22Rv1 (cell line): ENCODE results near the gene SYNE2.

Experiments
- ZFX ChIP-seq: fragments of 450-650 bp; IDR thresholded peaks from 2 replicates; pipeline ENCODE4 v1.6.1; 2017; ENCODE audit warnings: antibody characterized with exemption, borderline replicate concordance
- TF ChIP-seq, protein P1 (sequence below): fragments of 450-650 bp; IDR thresholded peaks from 2 replicates; pipeline ENCODE4 v1.5.1; 2017; ENCODE audit warnings: mild to moderate bottlenecking

DNA sequence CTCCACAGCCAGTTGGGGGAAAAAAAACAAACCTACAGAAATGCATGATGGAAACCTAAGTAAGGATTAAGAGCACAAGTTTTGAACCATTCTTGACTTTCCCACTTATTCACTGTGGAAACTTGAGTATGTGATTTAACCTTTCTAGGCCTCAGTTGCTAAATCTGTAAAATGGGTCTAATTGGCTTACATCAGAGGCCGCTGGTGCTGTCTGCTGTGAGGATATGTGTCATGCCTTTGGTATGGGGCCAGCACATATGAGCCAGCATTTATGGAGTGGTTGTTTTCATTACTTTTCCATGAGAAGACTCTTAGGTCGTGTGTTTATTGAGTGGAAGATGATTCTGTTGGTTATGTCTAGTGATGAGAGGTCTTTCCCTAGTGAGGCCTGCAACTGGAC, 339.0 kb downstream of the SYNE2 start:
- TF ChIP-seq, protein P1, sequence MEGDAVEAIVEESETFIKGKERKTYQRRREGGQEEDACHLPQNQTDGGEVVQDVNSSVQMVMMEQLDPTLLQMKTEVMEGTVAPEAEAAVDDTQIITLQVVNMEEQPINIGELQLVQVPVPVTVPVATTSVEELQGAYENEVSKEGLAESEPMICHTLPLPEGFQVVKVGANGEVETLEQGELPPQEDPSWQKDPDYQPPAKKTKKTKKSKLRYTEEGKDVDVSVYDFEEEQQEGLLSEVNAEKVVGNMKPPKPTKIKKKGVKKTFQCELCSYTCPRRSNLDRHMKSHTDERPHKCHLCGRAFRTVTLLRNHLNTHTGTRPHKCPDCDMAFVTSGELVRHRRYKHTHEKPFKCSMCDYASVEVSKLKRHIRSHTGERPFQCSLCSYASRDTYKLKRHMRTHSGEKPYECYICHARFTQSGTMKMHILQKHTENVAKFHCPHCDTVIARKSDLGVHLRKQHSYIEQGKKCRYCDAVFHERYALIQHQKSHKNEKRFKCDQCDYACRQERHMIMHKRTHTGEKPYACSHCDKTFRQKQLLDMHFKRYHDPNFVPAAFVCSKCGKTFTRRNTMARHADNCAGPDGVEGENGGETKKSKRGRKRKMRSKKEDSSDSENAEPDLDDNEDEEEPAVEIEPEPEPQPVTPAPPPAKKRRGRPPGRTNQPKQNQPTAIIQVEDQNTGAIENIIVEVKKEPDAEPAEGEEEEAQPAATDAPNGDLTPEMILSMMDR: no peak
- no peak for TF ChIP-seq ZFX
